ENCODE measurements around the gene ANKMY1. TPM values are rescaled to one million over a fixed set of nuclear protein-coding genes. Genes with fewer than 3 reads are reported as not detected.
"Not testable (repeated sequence)": the region's sequence is repeated elsewhere in the genome, so short reads cannot be mapped to it uniquely, and the experiment has no call there.

Gene ANKMY1
- total RNA-seq, 4 donors from 2014 or later, result 13.3 to 40.8 (median 22.0) TPM

GRCh38 chr2:240564561-240565332 lies 7.0 kb upstream of the ANKMY1 start:
- TF ChIP-seq, protein P1, sequence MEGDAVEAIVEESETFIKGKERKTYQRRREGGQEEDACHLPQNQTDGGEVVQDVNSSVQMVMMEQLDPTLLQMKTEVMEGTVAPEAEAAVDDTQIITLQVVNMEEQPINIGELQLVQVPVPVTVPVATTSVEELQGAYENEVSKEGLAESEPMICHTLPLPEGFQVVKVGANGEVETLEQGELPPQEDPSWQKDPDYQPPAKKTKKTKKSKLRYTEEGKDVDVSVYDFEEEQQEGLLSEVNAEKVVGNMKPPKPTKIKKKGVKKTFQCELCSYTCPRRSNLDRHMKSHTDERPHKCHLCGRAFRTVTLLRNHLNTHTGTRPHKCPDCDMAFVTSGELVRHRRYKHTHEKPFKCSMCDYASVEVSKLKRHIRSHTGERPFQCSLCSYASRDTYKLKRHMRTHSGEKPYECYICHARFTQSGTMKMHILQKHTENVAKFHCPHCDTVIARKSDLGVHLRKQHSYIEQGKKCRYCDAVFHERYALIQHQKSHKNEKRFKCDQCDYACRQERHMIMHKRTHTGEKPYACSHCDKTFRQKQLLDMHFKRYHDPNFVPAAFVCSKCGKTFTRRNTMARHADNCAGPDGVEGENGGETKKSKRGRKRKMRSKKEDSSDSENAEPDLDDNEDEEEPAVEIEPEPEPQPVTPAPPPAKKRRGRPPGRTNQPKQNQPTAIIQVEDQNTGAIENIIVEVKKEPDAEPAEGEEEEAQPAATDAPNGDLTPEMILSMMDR (IDR thresholded peaks at IDR 0.05), result no peak
- TF ChIP-seq POLR2A (IDR thresholded peaks at IDR 0.05), result no peak
- Histone ChIP-seq H3K36me3 (no peaks in the 10 kb centered on the region), H3K27me3 (no peaks in the 10 kb centered on the region), H3K9me3 (no peaks in the 10 kb centered on the region), H3K4me3 (no peak overlapping the region), H3K27ac (no peak overlapping the region), H3K4me1 (peaks cover 8 to 26% of the 10 kb centered on the region in 2 donors)
- intact Hi-C loops (cut with DNase I; ENCODE audit: low total_unique reads), result no loop called here
- DNase-seq, result peak in 1 of 2 donors; percentile 9

- Histone ChIP-seq H3K4me3 (no peak overlapping the region), H3K4me1 (peaks cover 8 to 25% of the 10 kb centered on the region in 2 donors), H3K36me3 (no peaks in the 10 kb centered on the region), H3K27ac (no peak overlapping the region), H3K27me3 (no peaks in the 10 kb centered on the region), H3K9me3 (no peaks in the 10 kb centered on the region)
- intact Hi-C loops (cut with DNase I; ENCODE audit: low total_unique reads), result no loop called here
- peak in 1 of 2 donors; percentile 9 for DNase-seq
- TF ChIP-seq, protein P1 (IDR thresholded peaks at IDR 0.05), result no peak
- TF ChIP-seq POLR2A (IDR thresholded peaks at IDR 0.05), result no peak
Measured at GRCh38 chr2:240563951-240564560, 6.3 kb upstream of the ANKMY1 start.

DNA sequence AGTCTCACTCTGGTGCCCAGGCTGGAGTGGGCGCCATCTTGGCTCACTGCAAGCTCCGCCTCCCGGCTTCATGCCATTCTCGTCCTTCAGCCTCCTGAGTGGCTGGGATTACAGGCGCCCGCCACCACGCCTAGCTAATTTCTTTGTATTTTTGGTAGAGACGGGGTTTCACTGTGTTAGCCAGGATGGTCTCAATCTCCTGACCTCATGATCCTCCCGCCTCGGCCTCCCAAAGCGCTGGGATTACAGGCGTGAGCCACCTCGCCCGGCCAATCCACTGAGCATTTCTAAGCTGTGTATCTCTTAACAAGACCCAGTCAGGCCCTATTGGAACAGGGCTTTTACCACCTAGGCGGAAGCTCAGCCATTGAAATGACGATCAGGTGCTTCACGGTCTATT lies 5.4 kb upstream of the ANKMY1 start:
- intact Hi-C loops (cut with DNase I; ENCODE audit: low total_unique reads); H3K9me3 ChIP-seq; H3K4me3 ChIP-seq; H3K27me3 ChIP-seq; H3K36me3 ChIP-seq; H3K27ac ChIP-seq: not testable (repeated sequence)
- H3K4me1 ChIP-seq, result peaks cover 8 to 25% of the 10 kb centered on the region in 2 donors
- peak in 1 of 2 donors; percentile 13 for DNase-seq

DNA sequence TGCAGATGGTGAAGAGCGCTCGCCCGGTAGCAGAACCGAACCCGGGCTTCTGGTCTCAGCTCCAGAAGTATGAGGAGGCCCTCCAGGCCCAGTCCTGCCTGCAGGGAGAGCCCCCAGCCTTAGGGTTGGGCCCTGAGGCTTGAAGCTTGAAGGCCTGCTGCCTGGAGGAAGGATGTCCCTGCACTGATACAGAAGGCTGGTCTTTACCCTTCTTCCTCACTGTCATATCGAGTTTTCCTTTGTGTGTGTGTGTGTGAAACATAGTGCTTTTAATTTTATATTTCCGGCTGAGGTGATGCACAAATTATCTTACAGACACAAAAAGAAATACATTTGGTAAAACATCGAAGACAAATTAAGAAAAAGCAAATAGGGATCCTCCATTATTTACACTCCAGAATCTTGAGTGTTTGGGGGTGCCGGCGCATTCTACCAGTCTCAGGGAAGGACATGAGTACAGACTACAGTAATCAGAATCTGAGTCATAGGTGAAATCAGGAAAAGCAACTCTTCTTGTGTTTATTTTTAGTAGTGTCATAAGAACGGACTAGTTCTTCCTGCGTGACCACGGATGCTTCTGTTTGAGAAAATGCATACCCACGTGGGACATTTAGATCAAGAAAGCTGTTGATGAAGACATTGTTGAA lies 3.7 kb upstream of the ANKMY1 start:
- peak overlapping the region; percentile 32 to 64 for H3K4me3 ChIP-seq
- H3K27ac ChIP-seq, result peak overlapping the region; percentile 80 to 94
- H3K36me3 ChIP-seq, result no peaks in the 10 kb centered on the region
- no peak for TF ChIP-seq POLR2A (IDR thresholded peaks at IDR 0.05)
- TF ChIP-seq, protein P1 (IDR thresholded peaks at IDR 0.05), result peak in 1 of 4 experiments; percentile 3
- no peak for DNase-seq
- H3K4me1 ChIP-seq, result peaks cover 8 to 23% of the 10 kb centered on the region in 2 donors
- peaks cover 0 to 7% of the 10 kb centered on the region in 2 donors for H3K27me3 ChIP-seq
- intact Hi-C loops (cut with DNase I; ENCODE audit: low total_unique reads), result no loop called here
- no peaks in the 10 kb centered on the region for H3K9me3 ChIP-seq

- peaks cover 3 to 17% of the 10 kb centered on the region in 2 donors for H3K4me1 ChIP-seq
- TF ChIP-seq, protein P1 (IDR thresholded peaks at IDR 0.05), result peak; percentile 28 to 49 (median 32)
- TF ChIP-seq POLR2A (IDR thresholded peaks at IDR 0.05), result peak; percentile 56 to 93
- intact Hi-C loops (cut with DNase I; ENCODE audit: low total_unique reads), result no loop called here
Measured at GRCh38 chr2:240560480-240561324, 2.9 kb upstream of the ANKMY1 start.

More at GRCh38 chr2:240560480-240561324, 2.9 kb upstream of the ANKMY1 start:
- Histone ChIP-seq H3K36me3 (no peaks in the 10 kb centered on the region), H3K27ac (peak overlapping the region; percentile 94 to 98), H3K9me3 (no peaks in the 10 kb centered on the region), H3K27me3 (peaks cover 0 to 7% of the 10 kb centered on the region in 2 donors), H3K4me3 (peak overlapping the region; percentile 64 to 74)
- peak; percentile 100 for DNase-seq
